Measurements from ENCODE around the gene ZFAND2A.
"Not testable (repeated sequence)": the region's sequence is repeated elsewhere in the genome, so short reads cannot be mapped to it uniquely, and the experiment has no call there.

ZFAND2A gene, protein sequence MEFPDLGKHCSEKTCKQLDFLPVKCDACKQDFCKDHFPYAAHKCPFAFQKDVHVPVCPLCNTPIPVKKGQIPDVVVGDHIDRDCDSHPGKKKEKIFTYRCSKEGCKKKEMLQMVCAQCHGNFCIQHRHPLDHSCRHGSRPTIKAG

DNA sequence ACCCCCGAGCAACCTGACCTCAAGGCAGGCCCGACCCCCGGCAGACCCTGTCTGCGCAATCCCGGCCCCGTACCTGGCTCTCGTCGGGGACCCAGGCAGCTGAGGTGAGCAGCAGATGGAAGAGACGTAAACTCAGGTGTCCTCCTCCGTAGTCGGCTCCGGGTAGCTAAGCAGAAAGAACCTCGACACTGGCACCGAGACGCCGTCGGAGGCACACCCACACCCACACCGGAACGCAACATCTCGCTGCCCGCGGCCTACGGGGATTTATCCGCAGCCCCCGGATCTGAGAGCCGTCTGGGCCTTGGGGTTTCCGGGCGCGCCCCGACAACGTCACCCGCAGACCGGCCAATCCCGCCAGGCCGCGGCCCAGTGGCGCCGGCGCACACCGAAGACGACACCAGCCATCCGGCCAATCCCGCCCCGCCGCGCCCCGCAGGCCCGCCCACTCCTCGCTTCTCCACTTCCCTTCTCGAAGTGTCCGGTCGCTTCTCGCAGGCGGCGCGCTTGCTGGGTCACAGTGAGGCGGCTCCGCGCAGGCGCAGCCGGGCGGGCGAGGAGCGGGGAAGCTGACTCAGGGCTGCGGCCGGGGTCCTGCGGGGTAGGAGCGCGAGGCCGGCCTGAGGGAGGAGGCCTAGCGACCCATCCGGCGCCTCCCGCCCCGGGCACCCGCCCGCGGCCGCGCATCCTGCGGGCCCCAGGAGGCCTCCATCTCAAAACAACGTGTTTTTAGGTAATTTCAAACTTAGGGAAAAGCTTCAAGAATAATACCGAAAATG is at the start of gene ZFAND2A:
TSS of gene ZFAND2A (minus strand) at position 306 of the 779 bp plus-strand sequence. CDS start 1,984 bp downstream, outside the sequence.
- no peak for FAIRE-seq
- peak; percentile 92 for DNase-seq (ENCODE audit: low spot score)

DNA sequence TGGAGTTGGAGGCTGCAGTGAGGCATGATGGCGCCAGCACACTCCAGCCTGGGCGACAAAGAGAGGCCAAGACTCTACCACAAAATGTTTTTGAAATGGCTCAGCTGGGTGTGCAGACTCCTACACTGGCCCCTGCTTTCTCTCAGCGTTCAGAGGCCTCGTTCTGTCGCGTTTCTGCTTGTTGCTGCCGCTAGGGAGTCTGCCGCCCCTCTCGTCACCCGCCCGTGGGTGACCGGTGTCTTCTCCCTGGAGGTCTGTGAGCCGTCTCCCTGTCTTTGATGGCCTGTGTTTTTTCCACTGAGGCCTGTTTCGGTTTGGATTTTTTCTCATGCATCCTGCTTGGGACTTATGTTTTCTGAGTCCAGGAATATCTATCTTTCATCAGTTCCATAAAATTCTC is 49.1 kb upstream of the ZFAND2A start:
- DNase-seq (ENCODE audit: low spot score) = no peak
- FAIRE-seq = no peak

DNA sequence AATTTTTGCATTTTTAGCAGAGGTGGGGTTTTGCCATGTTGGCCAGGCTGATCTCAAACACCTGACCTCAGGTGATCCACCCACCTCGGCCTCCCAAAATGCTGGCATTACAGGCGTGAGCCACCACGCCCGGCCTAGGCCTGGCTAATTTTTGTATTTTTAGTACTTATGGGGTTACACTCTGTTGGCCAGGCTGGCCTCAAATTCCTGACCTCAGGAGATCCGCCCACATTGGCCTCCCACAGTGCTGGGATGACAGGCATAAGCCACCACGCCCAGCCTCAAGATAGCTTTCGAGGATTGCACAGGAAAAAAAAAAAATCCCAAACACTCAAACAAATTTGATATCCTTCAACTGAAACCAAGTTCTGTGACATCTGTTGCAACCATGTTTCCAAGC is 45.7 kb upstream of the ZFAND2A start:
- not testable (repeated sequence) for FAIRE-seq; DNase-seq (ENCODE audit: low spot score)

DNA sequence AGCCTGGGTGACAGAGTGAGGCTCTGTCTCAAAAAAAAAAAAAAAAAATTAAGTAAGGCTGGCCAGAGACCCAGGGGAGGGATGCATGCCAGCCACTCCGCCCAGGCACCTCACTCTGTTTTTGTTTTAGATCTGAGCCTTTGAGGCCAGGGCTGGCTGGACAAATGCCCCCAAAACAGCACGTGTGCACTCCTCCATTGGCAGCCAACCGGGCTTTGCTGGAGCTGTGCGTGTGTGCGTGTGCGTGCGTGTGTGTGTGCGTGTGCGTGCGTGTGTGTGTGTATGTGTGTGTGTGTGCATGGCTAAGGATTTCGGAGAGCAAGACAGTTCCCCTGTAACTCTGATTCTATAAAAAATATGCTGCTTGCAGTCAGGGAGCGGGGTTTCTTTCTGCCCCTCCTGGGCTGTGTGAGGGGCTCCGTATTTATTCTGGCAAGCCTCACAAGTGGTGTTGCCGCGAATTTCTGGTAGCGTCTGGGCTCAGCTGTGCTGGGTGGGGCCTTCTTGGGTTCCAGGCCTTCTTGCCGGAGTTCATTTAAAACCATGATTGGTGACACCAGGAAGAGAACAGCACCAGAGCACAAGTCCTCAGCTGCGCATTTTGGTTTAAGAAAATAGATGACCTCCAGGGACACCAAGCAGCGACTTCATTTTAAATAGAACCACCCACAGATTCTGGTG is 44.6 kb upstream of the ZFAND2A start:
- FAIRE-seq = no peak
- DNase-seq (ENCODE audit: low spot score) = no peak

DNA sequence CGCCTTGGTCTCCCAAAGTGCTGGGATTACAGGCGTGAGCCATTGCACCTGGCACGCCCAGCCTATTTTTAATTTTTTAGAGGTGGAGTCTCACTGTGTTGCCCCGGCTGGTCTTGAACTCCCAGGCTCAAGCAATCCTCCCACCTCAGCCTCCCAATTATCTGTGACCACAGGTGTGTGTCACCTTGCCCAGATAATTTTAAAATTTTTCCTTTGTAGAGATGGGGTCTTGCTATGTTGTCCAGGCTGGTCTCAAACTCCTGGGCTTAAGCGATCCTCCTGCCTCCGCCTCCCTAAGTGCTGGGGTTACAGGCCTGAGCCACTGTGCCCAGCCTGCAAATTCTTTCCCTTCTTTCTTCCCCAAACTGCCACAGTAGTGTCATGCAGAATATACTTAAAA is 42.9 kb upstream of the ZFAND2A start:
- not testable (repeated sequence) for FAIRE-seq; DNase-seq (ENCODE audit: low spot score)

DNA sequence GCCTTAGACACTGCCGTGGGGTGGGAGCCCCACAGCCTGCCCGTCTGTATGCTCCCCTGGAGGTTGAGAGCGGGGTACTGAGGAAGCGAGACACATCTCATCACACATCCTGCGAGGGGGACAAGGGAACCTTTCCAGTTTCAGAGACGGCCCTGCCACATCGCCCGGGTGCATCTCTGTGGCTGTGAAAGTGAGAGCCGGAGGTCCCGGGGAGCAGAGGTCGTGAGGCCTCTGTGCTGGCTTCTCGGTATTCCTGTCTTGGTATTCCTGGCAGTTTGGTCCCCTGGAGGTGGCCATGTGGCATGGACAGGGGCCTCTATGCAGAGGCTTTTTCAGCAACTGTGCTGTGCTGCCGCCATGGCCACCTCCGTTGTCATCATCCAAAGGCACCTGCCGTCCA is 41.9 kb upstream of the ZFAND2A start:
- DNase-seq (ENCODE audit: low spot score) (no peak), FAIRE-seq (no peak)

DNA sequence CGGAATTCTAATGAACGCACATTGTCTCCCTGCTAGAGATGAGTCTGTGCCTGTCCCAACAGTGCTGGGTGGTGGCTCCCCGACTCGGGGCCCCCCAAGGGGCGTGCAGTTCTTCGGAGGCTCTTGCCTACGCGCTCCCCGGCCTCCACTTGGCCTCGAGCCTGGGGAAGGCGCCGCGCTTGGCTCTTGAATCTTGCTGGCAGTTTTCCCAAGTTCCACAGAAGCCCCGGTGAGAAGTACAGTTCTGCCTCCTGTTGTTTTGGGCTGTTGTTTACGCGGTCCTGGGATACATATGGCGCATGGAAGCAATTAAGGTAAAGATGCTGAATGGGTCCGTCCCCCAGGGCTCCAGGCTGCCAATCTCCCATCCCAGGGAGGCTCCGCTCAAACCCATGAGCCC is 40.0 kb upstream of the ZFAND2A start:
- no peak for DNase-seq (ENCODE audit: low spot score)
- FAIRE-seq = no peak

DNA sequence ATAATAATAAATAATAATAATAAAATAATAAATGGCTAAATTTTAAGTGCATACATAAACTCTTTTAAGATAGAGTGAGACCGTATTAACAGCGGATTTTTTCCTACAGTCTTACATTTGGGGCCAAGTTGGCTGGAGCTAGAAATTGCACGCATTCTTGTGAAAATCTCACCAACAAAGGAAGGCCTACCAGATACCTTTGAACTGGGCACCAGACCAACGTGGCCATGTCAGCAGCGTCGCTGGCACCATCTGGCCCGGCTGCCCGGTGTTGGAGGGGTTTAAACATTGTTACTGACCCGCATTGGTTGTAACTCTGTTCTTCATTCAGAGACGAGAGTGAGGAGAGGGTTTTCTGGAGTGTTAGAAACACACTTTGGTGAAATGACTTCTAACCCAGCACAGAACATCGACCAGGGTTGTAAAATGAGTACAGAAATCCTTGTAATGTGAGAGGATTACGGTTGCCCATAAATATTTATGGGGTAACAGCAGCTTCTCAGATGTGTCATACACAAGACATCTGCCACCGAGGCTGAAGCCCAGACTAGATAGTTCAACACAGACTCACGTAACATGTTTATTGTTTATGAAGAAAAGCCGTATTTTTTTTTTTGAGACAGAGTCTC is 38.1 kb upstream of the ZFAND2A start:
- DNase-seq (ENCODE audit: low spot score) = no peak

DNA sequence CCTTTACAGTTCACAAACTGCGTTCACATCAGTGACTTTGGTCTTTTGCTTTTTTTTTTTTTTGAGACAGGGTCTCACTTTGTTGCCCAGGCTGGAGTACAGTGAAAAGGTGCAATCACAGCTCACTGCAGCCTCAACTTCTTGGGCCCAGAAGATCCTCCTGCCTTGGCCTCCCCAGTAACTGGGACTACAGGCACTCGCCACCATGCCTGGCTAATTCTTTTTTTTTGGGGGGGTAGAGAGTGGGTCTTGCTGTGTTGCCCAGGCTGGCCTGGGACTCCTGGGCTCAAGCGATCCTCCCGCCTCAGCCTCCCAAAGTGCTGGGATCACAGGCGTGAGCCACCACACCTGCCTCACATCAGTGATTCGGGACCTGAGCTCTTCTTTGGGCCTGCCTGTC is 37.0 kb upstream of the ZFAND2A start:
- DNase-seq (ENCODE audit: low spot score) (no peak), FAIRE-seq (no peak)

More for the DNA sequence above, 38.1 kb upstream of the ZFAND2A start:
- FAIRE-seq = no peak

DNA sequence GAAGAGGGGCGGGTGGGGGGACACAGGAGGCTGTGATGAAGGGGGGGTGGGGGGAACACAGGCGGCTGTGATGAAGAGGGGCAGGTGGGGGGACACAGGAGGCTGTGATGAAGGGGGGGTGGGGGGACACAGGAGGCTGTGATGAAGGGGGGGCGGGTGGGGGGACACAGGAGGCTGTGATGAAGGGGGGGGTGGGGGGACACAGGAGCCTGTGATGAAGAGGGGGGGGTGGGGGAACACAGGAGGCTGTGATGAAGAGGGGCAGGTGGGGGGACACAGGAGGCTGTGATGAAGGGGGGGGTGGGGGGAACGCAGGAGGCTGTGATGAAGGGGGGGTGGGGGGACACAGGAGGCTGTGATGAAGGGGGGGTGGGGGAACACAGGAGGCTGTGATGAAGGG is 36.4 kb upstream of the ZFAND2A start:
- not testable (repeated sequence) for DNase-seq (ENCODE audit: low spot score); FAIRE-seq

DNA sequence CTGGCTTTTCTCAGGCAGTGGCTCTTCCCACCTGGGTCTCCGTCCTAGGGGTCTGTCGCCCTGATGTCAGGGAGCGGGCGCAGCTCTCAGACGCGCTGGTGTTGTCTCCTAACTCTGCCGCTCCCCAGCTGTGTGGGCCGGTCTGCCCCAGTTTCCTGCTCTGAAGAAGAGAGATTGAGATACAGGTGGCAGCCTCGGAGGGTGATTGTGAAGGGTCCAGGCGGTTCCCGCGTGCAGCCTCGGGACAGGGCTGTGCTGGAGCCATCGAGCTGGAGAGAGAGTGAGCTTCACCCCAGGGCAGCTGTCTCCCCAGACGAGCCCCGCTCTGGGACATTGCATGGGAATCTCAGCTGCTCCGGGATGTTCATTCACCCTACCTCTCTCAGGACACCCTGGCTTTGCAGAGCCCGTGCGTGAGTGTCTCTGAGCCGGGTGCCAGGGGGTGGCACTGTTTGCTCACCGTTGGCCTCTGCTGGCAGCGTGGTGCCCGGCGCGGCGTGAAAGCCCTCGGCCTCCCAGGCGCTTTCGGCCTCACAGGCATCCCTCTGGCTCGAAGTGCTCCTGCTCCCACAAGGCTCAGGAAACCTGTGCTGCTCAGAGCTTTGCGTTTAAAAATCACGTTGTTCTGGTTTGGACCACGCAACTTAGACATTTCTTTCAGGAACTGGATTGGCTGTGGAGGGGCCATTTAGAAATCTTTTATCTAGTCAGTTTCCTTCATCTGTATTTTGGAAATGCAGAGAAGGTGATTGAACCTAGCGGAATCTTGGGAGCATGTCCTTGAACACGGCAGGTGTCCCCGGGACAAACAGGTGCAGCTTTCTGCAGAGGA is 33.8 kb upstream of the ZFAND2A start:
- no peak for FAIRE-seq
- no peak for DNase-seq (ENCODE audit: low spot score)

DNA sequence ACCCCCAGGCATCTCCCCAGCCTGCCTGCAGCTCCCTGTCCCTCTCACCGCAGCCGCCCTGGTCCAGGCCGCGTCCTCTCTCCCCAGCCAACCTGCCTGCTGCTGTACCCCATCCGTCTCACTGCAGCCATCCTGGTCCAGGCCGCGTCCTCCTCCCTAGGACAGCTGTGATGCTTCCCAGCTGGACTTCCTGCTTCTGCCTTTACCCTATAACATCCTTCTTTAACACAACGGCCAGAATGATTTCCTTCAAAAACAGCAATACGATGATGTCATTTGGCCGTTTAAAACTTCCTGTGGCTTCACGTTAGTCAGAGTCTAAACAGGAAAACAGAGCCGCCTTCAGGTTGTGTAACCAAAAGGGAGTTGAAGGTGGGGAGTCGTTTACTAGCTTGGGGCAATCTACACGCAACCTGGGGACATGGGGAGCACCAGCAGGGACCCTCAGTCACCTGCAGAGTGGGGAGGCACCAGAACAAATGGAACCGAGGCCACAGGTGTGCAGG is 32.2 kb upstream of the ZFAND2A start:
- DNase-seq (ENCODE audit: low spot score) = peak; percentile 45

DNA sequence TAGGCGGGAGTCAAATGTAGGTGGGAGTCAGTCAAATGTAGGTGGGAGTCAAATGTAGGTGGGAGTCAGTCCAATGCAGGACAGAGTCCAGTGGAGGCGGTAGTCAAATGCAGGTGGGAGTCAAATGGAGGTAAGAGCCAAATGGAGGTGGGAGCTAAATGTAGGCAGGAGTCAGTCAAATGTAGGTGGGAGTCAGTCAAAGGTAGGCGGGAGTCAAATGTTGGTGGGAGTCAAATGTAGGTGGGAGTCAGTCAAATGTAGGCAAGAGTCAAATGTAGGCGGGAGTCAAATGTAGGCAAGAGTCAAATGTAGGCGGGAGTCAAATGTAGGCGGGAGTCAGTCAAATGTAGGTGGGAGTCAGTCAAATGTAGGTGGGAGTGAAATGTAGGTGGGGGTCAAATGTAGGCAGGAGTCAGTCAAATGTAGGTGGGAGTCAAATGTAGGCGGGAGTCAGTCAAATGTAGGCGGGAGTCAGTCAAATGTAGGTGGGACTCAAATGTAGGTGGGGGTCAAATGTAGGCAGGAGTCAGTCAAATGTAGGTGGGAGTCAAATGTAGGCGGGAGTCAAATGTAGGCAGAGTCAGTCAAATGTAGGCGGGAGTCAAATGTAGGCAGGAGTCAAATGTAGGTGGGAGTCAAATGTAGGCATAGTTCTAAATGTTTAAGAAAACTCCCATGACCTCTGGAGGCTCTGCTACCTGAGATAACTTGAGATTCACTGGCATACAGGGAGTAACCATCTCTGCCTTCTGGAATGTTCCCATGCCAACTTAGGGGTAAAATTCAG is 30.2 kb upstream of the ZFAND2A start:
- FAIRE-seq (no peak), DNase-seq (ENCODE audit: low spot score) (no peak)

More for the DNA sequence above, 32.2 kb upstream of the ZFAND2A start:
- no peak for FAIRE-seq

DNA sequence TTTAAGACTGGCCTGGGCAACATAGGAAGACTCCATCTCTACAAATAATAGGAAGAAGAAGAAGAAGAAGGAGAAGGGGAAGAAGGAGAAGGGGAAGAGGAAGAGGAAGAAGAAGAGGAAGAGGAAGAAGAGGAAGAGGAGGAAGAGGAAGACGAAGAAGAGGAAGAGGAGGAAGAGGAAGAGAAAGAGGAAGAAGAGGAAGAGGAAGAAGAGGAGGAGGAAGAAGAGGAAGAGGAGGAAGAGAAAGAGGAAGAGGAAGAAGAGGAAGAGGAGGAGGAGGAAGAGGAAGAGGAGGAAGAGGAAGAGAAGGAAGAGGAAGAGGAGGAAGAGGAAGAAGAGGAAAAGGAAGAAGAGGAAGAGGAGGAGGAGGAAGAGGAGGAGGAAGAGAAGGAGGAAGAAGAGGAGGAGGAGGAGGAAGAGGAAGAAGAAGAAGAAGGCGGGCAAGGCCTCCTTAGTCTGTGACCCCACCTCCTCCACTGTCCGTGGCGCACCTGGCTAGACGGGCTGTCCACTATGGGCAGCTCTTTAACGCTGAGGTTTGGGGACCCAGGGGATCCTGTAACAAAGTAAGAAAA is 28.8 kb upstream of the ZFAND2A start:
- FAIRE-seq = no peak
- no peak for DNase-seq (ENCODE audit: low spot score)

DNA sequence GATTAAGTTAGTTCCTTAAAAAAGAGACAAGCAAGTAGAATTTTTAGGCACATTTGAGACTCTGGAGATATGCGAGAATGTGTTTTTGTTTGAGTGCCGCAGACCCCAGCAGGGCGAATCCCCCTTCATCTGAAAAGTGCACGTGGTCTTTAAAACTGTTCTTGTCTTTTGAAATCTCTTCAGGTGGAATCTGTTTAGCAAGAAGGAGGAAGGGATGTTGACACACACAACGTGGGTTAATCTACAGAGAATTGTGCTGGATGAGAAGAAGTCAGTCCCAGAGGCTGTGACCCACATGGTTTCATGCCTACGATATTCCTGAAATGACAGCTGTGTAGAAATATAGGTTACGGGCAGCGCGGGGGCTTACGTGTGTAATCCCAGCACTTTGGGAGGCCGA is 27.1 kb upstream of the ZFAND2A start:
- DNase-seq (ENCODE audit: low spot score) = no peak
- no peak for FAIRE-seq

DNA sequence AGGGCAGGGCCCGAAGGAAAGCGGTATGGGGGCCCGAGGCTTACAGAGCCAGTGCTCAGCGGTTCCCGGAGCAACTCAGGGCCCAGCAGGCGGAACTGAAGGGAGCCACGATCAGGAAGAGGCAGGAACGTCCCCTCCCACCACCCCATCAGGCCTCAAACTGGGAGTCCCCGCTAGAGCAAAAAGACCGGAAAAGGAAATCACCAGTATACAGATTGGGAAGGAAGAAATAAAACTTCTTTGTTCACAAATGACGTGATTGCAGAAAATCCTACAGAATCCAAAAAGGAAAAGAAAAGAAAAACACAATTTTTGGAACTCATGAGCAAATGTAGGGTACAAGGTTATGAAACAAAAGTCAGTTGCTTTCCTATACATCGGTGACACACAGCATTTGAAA is 21.6 kb upstream of the ZFAND2A start:
- FAIRE-seq (no peak), DNase-seq (ENCODE audit: low spot score) (no peak)

DNA sequence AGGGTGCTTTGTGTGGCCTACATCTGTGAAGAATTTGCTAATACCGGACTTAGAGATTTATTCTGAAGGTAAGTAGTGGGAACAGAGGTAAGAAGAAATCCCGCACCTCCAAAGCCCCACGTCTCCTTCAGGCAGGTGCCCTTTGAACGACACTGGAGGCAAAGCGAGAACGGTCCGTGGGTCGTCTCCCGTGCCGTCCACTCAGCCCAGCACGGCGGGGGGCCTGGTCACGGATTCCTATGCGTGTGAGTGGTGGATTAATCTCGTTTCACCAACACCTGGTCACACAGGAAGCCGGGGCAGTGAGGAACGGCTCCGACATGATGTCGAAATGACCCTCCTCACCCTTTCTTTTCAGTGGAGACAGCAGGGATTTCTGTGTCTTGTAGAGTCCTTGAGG is 21.0 kb upstream of the ZFAND2A start:
- FAIRE-seq = no peak

DNA sequence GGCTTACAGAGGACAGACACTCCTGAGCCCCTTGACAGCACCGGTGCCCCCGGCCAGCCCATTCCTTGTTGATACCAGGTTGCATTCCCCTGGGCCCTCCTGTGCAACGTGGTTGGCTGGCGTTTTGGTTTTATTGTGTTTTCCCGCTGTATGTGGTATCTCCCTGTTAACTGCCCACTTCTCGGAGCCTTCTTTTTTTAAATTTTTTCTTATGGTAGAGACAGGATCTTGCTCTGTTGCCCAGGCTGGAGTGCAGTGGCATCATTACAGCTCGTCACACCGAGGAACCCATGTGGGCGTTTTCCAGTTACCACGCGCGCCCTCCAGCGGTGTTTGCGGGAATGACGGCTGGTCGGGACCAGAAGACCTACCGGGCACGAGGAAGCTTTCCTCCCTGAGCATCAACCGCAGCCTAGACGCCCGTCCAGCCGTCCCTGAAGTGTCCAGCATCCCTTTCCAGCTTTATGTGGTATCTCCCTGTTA is 16.9 kb upstream of the ZFAND2A start:
- DNase-seq (ENCODE audit: low spot score) (peak; percentile 22), FAIRE-seq (no peak)

More for the DNA sequence above, 21.0 kb upstream of the ZFAND2A start:
- DNase-seq (ENCODE audit: low spot score) = no peak
